HG03442 (cell line): ENCODE results near the gene PPP4R1.
"Not testable (repeated sequence)": the region's sequence is repeated elsewhere in the genome, so short reads cannot be mapped to it uniquely, and the experiment has no call there.

Experiments used
- ATAC-seq: cut with Tn5 transposase; IDR thresholded peaks from one replicate; pipeline ENCODE4 v1.9.1; 2021; ENCODE audit warnings: mild to moderate bottlenecking, moderate library complexity; ENCODE audit not compliant: unreplicated experiment

The PPP4R1 gene

DNA sequence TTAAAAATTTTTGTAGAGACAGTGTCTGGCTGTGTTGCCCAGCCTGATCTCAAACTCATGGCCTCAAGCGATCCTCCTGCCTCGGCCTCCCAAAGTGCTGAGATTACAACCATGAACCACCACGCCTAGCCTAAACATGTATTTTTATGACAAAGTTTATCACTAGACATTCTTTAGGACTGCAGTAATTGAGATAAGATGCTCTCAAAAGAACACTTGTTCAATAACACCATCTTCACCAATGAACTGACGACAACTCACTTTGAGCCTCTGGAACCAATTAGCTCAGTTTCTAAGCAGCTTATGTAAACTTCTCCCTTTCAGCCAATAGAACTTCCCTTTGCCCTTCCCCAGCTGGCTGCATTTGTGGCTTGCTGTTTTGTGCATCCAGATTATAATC is 15.3 kb upstream of the PPP4R1 start:
- no peak for ATAC-seq

DNA sequence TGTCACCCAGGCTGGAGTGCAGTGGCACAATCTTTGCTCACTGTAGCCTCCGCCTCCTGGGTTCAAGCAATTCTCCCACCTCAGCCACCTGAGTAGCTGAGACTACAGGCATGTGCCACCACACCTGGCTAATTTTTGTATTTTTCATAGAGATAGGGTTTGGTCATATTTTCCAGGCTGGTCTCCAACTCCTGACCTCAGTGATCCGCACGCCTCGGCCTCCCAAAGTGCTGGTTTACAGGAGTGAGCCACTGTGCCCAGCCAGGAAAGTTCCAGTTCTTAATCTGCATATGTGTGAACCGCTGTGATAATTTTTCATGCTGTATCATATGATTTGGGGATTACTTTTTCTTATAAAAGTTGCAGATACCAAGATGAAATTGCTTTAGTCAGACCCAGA is 14.6 kb upstream of the PPP4R1 start:
- no peak for ATAC-seq

DNA sequence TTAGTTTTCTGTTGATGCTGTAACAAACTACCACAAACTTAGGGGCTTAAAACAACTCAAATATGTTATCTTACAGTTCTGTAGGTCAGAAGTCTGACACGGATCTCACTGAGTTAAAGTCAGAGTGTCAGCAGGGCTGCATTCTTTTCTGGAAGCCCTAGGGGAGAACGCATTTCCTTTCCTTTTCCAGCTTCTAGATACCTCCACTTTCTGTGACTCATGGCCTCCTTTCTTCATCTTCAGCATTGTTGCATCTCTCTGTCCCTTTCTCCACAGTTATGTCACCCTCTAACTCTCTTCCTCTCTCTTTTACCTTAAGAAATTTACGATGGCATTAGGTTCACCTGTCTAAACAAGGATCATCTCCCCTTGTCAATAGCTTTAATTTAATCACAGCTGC is 13.3 kb upstream of the PPP4R1 start:
- no peak for ATAC-seq

DNA sequence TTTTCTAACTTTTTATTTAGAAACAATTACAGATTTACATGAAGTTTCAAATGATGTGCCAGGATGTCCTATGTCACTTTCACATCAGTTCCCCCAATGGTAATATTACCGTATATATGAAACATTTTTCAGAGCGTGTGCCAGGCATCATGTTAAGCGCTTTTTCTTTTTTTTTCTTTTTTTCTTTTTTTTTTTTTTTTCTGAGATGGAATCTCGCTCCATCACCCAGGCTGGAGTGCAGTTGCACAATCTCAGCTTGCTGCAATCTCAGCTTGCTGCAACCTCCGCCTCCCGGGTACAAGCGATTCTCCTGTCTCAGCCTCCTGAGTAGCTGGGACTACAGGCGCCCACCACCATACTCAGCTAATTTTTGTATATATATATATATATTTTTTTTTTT is 5.6 kb upstream of the PPP4R1 start:
- ATAC-seq, result no peak

DNA sequence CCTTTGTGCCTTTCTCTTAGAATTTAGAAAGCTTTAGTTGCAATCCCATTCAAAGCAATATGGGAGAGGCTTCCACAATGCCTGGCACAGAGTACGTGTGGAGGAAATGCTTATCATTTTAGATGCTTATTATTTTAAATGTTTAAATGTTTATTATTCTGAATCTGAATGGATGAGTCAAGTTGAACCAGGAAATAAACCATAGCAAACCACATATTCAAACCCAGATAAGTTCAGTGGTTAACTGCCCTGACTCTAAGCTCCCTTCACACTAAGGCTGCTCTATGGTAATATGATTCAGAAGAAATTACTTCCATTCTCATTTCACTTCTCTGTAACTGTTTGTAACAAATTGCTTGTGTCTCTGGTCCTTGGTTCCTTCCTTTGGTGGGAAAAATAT is 5.2 kb upstream of the PPP4R1 start:
- ATAC-seq, result peak; percentile 35

DNA sequence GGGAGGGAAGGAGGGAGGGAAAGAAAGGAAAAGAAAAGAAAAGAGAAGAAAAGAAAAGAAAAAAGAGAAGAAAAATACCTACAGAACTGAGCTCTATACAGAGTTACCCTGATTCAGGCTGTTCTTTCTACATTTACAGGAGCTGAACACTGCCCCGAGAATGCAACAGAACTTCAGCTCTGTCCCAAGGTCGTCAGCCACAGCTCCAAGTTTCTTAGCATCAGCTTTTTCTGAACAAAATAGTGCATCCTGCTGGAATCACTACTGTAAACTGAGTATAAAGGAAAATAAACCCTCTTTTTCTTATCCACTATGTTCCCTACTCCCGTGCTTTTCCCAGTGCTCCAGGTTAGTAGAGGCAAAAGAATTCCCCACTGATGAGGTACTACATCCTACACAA is 4.7 kb upstream of the PPP4R1 start:
- no peak for ATAC-seq

DNA sequence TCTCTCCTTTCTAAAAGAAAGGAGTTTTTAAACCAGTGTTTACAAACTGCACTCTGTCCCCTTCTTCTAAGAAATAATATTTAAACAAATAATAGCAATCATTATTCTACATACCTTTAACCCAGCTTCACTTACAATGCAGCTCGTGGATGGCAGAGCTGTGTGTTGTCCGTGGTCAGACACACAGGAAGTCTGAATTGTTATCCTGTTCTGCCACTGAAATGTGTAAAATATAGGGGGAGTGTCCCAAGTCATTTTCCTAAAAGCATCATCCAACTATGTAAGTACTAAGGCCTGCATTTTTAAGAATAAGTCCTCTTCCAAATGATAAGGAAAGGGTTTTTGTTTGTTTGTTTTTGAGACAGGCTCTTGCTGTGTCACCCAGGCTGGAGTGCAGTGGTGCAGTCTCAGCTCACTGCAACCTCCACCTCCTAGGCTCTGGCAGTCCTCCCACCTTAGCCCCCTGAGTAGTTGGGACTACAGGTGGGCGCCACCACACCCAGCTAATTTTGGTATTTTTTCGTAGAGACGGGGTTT is 2.7 kb upstream of the PPP4R1 start:
- no peak for ATAC-seq

DNA sequence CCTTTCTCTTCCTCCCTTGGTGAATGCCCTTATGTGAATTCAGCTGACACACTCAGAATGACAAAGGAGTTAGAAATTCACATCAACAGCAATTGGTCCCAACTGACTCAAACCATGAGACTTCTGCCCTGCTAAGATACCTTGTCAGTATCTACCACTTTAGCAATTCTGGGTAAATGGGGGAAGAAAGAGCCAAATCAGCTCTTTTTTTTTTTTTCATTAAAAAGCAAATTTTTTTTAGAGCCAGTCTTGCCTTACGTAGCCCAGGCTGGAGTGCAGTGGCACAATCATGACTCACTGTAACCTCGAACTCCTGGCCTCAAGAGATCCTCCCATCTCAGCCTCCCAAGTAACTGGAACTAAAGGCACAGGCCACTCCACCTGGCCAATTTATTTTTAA is 1.7 kb upstream of the PPP4R1 start:
- ATAC-seq, result no peak

DNA sequence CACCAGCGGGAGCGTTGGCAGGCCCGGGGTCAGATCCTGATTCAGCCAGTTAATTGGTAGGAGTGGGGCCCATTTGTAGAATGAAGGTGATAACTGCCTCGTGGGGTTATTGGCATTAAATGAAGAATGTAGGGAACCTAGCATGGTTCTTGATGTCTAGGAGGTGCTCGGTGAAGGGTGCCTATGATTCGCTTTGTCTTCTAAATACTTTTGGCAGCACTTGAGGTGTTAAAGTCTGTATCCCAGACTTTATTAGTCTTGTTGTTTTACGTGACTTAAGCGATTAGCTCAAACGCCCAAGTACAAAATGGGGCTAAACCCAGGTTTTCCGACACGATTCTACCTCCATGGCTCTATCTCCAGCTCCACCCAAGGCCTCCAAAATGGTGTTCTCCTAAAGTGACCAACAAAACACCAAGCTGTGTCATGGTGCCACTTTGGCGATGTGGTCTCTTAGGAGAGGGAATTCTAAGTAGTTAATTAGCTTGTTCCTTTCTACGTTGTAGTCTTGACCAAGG is 980 bp upstream of the PPP4R1 start:
- ATAC-seq, result no peak

DNA sequence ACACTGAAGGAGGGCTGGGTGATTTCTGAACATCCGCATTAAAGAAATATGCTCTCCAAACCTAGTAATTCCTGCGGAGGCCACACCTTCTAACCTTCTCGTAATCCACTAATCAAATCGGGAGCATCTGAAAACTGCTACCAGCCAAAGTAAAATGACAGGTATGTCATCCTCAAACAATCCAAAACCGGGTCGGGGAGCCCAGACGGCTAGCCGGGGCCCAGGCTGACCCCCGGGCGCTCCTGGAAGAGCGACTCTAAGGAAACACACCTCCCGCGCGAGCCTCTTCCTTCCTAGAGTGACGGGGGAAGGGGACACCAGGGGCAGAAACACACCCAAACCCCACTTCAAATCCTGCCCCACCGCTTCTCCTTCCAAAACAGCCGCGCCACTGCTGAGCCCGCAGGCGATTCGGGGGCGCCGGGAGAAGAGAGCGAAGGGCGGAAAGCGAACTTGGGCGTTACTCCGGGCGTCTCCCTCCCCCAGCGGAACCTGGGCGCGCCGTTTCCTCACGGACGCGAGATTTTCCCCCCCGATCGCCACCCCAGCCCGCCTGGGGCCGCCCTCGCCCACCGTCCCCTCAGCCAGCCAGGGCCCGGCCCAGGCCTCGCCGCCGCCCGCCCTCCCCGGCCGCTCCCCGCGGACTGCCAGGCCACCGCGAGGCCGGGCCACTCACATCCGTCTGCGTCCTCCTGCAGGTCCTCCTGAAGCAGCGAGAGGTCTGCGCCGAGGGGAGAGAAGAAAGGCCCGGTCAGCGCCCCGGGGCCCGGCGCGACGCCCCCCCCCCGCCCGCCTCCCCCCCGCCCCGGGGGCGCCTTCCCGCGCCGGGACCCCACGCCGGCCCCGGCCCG is 584 bp downstream of the PPP4R1 start:
- peak; percentile 26 for ATAC-seq

DNA sequence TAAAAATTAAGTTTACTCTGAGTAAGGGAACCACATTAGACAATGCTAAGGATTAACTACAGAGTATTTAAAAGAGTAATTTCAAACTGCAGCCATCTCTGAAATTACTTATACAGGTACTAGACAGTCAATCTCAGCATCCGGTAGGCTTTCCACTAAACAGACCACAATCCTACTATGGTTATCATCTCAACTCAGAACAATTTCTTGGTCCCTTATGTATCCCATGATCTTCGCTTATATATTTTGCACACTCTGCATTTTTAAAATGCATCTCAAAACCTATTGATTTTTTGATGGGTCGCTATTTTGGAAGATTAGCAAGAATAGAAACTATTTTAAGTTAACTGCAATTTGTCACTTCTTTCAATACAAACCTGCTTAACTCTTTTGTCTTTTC is 1.4 kb downstream of the PPP4R1 start:
- ATAC-seq, result no peak

DNA sequence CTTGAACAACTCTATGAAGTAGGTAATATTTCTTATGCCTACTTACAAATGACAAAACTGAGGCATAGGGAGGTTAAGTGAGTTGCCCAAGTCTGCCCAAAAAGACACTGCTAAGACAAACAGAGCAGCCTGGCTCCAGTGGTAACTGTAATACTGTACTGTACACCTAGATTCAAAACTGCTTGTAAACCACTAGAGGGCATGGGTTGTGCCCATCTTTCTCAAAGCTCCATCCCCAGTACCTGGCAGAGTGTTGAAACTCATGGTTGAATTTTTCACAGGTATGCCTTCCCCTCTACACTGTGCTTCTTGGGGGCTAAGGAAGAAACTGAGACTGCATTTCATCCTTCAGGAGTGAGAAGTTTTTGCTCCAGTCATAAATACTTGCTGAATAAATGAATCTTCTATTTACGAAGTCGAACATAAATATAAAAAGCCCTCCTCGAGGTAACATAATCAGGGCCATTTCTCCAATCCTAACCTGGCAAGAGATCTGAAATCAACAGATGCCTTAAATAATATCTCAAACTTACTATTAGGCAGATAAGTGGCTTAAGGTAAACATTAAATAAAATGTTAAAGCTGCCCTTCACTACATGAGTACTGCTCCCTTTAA is 2.0 kb downstream of the PPP4R1 start:
- ATAC-seq, result peak; percentile 23

DNA sequence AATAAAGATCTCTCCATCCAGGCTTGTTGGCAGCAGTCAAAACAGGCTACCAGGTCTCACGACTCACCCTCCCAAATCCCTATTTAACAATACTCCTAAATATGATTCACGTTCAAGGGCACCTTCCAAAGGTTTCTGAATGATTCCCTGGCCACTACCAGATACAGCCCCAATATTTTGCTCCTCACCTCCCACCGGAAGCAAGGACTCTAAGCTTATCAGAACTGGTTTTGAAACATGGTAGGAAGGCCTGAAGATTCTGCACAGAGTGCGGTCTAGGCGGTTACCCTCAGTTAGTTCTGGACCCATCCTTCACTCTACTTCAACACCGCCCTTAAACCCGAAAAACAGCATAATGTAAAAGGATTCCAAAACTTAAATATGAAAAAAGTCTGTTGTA is 5.2 kb downstream of the PPP4R1 start:
- ATAC-seq, result no peak

DNA sequence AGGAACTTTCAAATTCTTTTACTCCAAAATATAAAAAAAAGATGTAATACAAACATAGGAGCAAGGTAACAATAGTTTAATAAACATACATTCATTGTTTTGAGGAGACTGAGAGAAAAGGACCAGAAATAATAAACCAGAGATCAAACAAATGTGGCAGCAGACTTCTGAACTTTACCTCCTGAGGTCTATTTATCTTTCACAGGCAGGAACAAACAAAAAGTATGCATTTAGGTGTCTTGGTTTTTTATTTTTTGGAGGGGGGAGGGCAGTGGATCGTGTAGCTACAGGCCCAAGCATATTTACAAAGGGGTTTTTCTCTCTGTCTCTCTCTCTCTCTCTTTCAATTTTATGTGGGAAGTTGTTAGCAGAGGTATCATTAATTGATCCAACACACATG is 5.6 kb downstream of the PPP4R1 start:
- ATAC-seq, result no peak

DNA sequence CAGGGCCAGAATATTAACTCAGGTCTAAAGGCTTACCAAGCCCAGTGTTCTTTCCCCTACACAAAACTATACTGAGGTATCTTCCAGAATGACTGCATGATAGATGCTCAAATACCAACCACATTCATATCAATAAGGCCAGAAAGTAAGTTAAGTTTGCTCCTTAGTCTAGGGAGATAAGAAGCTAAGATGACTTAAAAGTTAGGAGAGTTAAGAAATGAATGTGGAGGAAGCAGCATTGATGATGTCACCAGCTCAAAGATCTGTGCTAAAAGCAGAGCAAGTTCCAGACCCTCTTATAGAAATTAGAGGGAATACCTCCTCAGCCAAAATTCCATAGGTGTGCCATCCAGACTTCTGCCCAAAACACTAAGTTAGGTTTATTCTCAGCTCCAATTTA is 6.1 kb downstream of the PPP4R1 start:
- ATAC-seq, result no peak

DNA sequence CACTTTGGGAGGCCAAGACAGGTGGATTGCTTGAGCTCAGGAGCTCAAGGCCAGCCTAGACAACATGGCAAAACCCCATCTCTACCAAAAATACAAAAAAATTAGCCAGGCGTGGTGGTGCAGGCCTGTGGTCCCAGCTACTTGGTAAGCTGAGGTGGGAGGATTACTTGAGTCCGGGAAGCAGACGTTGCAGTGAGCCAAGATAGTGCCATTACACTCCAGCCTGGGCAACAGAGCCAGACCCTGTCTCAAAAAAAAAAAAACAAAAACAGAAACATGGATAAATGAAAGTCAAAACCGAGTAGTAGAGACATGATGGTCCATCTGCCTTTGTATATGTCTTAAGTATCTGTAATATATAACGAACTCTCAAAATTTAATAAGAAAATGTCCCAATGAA is 7.2 kb downstream of the PPP4R1 start:
- not testable (repeated sequence) for ATAC-seq

DNA sequence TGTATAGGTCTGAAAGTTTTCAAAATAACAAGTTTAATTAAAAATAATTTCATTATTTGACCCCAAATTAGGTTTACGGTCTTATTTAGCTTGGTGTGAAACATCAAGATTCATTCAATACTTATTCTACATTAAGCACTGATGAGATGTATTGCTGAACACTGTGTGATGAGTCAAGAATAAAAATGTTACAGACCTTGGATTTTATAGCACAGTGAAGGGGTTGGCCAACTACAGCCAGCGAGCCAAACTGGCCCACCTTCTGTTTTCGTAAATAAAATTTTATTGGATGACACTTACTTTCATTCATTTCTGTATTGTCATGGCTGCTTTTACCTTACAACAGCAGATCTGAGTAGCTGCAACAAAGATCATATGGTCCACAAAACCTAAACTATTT is 8.3 kb downstream of the PPP4R1 start:
- ATAC-seq, result no peak

DNA sequence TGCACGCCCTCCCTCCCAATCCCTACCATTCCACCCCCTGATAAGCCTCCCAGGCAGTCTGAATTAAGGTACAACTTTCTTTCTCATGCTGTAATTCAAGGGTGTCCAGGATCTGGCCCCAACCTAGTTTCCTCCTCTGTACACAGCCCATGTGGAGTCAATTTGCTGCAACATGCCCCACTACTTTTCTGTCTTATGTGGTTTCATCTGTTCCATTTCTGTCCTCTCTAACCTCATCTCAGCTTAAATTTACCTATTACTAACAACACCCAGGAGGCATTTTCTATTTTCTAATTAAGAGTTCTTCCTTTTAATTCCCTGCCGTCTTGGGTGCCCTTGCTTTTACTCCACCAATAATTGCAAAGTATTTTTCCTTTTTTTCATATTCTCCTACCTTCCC is 10.0 kb downstream of the PPP4R1 start:
- ATAC-seq, result no peak

DNA sequence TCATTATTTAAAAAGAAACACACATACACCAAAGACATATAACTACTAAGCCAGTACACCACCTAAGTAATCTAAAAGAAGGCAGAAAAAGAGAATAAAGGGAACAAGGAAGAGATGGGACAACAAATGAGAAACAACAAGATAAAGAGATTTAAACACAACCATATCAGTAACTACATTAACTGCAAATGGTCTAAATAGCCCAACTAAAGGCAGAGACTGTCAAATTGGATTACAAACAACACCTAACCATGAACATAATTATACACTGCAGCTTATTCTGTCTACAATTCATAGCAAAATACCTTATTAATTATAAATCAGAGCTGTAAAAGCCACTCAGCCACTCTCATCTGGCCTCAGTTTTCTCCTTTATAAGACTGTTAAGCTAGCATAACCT is 15.0 kb downstream of the PPP4R1 start:
- ATAC-seq, result no peak

DNA sequence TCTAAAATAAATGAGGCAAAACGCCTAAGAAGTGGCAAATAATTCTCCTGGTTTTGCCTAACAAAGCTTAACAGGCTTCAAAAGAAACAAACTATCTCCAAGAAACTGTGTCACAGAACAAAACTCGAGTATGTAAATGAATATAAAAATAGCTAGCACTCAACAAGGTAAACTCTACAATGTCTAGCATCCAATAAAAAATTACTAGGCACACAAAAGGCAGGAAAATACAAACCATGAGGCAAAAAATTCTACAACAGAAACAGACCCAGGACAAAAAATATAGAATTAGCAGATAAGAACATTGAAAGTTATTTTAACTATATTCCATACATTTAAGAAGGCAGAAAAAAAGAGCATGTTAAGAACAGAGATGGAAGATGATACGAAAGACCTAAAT is 16.8 kb downstream of the PPP4R1 start:
- no peak for ATAC-seq

DNA sequence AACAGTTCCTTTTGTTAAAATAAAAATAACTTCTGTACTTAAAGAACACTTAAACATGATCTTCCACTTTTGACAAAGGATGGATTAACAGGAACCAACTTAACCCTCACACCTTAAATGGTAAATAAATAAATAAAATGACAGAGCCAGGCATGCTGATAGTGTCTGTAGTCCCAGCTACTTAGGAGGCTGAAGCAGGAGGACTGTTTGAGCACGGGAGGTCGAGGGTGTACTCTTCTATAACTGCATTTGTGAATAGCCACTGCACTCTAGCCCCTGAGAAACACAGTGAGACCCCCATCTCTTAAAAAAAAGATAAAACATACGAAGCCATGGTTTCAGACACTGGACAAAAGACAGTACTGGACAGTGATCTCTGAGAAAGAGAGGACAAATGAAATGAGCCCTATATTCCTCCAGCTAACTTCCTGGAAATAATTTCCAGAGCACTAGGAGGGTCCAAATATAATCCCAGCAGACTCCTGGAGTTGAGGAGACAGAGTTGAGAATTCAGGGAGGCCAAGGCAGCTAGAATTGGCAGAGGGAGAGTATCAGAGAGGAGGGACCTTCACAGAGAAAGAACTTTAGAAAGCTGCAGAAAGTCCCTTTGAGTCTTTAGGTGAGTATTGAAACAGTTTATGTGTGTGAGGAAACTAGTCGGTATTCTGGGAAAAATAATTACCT is 17.4 kb downstream of the PPP4R1 start:
- ATAC-seq, result no peak

DNA sequence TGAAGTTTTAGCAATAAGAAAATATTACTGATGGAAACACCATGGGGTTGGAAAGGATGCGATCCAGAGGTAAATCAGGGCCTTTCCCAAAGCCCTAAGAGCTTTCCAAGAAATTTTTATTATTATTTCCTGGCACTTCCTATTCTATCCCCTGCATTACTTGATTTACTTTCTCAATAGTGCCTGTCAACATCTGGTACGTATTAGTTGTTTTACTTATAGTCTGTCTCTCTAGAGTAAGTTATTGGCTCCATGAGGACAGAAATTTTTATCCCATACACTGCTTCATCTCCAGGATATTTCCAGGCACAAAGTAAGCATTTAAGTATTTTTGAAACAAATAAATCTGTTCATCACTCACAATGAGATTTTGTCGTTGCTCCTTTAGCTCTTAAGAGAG is 18.1 kb downstream of the PPP4R1 start:
- ATAC-seq, result no peak
